Measurements from ENCODE around the gene KRTAP17-1.

DNA sequence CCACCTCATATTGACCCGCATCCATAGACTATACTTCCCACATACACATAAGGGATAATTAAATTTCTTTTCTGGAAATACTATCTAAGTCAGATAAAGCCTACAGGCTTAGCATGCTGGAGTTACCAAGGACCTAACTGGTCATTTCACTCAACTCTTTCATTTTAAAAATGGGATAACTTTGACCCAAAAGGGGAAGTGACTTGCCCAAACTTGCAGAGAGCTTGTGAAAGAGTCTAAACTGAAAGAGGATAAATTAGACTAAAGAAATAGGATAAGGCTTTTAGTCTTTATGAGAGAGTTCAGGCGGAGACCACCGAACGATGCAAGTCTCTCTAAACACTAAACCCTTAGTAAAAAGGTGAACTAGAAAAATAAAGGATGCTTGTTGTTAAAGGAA lies 39.0 kb upstream of the KRTAP17-1 start:
- TF ChIP-seq, protein P1, sequence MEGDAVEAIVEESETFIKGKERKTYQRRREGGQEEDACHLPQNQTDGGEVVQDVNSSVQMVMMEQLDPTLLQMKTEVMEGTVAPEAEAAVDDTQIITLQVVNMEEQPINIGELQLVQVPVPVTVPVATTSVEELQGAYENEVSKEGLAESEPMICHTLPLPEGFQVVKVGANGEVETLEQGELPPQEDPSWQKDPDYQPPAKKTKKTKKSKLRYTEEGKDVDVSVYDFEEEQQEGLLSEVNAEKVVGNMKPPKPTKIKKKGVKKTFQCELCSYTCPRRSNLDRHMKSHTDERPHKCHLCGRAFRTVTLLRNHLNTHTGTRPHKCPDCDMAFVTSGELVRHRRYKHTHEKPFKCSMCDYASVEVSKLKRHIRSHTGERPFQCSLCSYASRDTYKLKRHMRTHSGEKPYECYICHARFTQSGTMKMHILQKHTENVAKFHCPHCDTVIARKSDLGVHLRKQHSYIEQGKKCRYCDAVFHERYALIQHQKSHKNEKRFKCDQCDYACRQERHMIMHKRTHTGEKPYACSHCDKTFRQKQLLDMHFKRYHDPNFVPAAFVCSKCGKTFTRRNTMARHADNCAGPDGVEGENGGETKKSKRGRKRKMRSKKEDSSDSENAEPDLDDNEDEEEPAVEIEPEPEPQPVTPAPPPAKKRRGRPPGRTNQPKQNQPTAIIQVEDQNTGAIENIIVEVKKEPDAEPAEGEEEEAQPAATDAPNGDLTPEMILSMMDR (IDR thresholded peaks at IDR 0.05), result no peak
- TF ChIP-seq POLR2AphosphoS5 (IDR thresholded peaks at IDR 0.05), result no peak

Measured in prostate gland (tissue), 2 donors.